NOMO-1 (cell line): Measurements from ENCODE around the gene GPC6.
A peak's percentile ranks its signal among the peaks of the same experiment; 100 is the strongest.

Source experiments
- DNase-seq, 2 experiments: peaks; one replicate each; lab custom pipeline; 2025; ENCODE audit not compliant: unreplicated experiment in 2 of 2; lab: John Stamatoyannopoulos, UW

Gene GPC6

GRCh38 chr13:94411747-94412146 lies 1185.1 kb downstream of the GPC6 start:
- DNase-seq = no peak

DNA sequence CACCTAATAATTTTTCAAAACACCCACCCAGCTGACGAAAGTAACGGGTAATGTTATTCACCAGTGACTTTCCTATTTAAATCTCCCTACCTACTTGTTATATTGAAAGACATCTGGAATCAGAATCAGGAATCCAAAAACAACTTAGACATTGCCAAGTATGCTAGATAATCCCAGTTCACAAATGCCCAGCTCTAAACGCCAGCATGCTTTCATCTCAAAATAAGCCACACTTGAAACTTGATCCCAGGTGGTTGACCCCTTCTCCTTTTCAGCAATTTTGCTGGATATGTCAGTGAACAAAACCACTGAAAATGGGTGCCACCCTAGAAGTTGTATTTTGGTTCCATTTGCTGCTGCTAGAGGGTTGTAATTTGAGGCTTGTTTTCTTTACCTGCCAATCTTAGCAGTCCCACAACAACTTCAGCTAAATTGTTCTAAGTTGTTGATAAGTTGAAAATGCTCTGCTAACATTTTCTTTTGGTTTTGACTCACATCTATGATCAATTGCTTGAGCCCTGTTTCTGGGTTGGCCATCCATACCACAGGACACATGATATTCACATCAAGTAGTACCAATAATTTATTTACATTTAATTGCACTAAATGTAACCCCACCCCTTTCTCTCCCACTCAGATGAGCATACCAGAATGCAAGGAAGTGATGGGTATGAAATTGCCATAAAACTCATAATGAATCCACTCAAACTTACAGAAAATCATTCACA lies 1186.4 kb downstream of the GPC6 start:
- no peak for DNase-seq

GRCh38 chr13:94413598-94413944 lies 1187.0 kb downstream of the GPC6 start:
- DNase-seq = no peak

DNA sequence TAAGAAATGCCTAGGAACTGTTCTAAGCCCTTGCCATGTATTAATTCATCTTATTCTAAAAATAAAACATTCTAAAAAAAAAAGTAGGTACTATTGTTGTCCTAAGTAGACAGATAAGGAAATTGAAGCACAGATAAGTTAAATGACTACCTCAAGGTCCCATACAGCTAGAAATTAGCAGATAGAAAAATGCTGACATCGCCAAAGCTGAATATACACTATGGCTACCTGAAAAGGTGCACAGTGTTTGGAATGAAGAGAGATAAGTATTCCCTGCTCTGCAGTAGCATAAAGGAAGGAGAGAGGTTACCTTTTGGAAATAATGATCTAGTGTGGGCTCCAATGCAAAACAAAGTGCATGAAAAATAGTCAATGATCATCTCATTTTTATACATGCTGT lies 1187.5 kb downstream of the GPC6 start:
- no peak for DNase-seq

DNA sequence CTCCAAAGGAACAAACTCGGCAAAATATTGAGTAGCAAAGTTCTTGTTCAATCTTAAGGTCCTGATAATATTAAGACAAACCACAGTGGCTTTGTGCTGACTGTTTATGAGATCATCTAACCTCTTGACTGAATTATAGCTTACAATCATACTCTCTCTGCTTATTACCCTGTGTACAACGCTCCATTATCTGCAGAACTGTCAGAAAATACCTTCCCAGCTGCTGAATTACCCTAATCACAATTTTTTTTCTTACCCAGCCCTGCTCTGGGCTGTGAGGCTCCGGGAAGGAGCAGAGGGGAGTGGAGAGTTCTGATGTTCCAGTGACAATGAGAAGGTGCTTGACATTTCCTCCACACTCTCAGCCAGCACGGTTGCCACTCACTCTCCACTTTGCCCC lies 1188.1 kb downstream of the GPC6 start:
- DNase-seq = no peak

- no peak for DNase-seq
Observed at GRCh38 chr13:94415500-94416237, 1189.1 kb downstream of the GPC6 start.

DNA sequence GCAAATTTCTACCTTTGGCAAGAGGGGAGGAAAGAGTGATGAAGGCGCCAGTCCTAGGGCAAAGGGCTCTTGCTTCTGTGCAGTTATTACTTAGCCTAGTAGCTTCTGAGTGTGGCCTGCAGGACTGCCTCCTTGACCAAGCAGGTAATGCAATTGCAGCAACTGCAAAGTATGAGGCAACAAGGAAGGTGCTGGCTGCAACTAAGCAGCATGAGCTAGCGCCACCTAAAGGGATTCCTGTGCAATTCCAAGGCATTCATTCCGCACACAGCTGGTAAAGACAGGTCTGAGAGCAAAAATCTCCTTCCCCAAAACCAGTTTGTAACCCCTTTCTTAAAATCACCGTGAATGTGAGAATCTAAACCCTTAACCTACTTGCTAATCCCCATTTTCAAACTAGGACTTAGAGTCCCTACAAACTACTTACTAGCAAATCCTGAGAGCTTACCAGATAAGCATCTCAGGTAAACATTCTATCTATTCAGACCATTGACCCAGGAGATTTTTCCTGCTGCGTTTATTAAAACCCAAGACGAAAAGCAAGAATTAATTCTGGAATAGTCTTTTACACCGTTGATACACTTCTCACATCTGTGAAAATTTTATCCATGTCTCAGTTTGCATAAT lies 1190.0 kb downstream of the GPC6 start:
- DNase-seq = no peak

DNA sequence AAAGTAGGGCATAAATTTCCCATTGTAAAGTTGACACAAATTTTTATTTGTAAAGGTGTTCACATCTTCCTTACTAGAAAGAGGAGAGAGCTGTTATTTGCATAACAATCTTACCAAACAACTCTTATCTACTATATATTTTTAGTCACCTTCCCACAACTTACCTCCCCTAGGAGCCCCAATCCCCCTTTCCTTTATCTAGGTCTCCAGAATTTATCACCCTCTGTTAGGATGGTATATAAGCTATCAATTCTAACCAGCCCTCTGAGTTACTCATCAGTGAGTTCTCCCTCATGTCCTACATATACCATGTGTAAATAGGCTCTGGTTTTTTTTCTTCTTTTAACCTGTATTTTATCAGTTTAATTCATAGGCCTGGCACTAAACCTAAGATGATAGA lies 1190.7 kb downstream of the GPC6 start:
- DNase-seq = no peak

- DNase-seq = peak; percentile 8 to 79
Observed at GRCh38 chr13:94419304-94419924, 1192.8 kb downstream of the GPC6 start.

DNA sequence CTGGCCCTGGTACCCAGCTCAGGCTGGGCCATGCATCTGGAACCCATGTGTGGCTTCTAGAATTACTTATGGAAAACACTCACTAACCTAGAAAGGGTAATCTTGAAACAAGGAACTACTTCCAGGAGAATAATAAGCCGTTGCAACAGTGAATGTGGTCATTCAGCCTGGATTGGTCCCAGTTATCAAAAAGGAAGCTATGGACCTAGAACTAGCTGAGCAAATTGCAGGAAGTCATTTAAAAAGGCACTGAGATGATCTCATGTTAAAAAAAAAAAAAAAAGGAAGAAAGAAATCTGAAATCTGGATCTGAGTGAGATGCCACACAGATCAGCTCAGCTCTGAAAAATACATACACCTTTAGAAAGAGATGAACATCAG lies 1193.3 kb downstream of the GPC6 start:
- peak; percentile 22 to 37 for DNase-seq

GRCh38 chr13:94427313-94427953 lies 1200.8 kb downstream of the GPC6 start:
- no peak for DNase-seq

- no peak for DNase-seq
Observed at GRCh38 chr13:94431574-94431973, 1205.0 kb downstream of the GPC6 start.

- no peak for DNase-seq
Observed at GRCh38 chr13:94431987-94432386, 1205.4 kb downstream of the GPC6 start.

DNA sequence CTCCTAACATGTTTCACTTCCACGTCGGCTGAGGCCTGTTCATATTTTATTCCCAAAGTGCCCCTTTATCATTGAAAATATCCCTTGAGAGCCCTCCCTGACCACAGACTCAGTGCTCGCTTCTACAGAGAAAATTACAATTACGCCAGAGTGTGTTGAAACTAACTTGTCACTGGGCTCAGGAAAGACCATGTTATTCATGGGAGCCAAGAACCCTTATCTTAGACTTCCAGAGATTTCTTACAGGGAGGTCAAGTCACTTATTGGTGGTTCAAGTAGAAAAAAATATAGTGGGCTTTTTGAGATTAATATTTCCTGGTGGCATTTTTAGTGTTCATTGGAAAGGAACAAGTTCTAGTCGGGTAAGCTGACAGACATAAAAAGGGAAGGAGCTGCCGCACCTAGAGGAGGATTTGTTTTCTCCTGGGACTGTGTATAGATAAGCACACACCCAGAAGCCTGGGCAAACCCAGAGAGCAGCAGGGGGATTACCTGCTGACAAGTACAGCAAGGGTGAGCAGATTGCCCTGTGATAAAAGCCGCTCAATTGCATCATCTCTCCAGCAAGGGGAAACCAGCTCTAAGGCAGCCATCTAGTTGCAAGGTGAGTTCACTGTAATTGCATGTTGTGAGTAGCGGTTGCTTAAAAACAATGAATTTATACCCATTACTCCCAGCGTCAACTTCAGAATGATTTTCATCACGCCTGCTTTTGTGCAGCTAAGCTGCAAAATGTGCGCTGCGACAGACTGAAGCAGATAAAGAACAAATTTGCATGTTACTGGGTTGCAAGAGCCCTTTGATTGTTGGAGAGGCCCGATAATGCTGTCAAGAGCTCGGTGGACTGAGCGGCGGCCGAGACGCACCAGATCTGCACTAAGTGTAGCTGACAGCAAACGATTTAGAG lies 1206.7 kb downstream of the GPC6 start:
- no peak for DNase-seq

GRCh38 chr13:94435604-94436226 lies 1209.1 kb downstream of the GPC6 start:
- DNase-seq = peak; percentile 2 to 32

DNA sequence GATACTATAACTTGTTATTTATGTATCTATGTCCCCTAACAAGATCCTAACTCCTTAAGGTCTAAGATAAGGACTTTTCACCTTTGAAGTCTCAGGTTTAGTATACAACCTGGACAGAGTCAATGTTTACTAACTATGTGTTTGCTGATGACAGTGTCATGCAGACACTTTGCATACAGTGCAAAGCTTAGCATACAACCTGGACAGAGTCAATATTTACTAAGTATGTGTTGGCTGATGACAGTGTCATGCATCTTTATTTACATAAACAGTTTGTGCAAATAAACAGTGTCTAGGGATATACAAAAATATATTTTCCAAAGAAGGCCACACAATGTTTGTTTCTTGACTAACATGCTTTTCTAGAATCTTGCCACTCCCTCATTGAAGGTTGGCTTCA lies 1218.2 kb downstream of the GPC6 start:
- no peak for DNase-seq

GRCh38 chr13:94454334-94454733 lies 1227.7 kb downstream of the GPC6 start:
- no peak for DNase-seq

- DNase-seq = no peak
Observed at GRCh38 chr13:94454906-94455305, 1228.3 kb downstream of the GPC6 start.

GRCh38 chr13:94455414-94455813 lies 1228.8 kb downstream of the GPC6 start:
- DNase-seq = no peak
